Activated naive CD4-positive, alpha-beta T cell treated with anti-CD3 and anti-CD28 coated beads, Interleukin-2, amount 50 U/mL, for 16 hours (primary cell): ENCODE data around the gene WDR17.

Source experiments
- DNase-seq: peaks from one replicate; pipeline ENCODE4 v3.0.0-alpha.2; 2020

Gene WDR17

GRCh38 chr4:176099314-176099713 is 33.7 kb downstream of the WDR17 start:
- no peak for DNase-seq

GRCh38 chr4:176102414-176103063 is 36.9 kb downstream of the WDR17 start:
- DNase-seq = no peak

GRCh38 chr4:176107695-176108094 is 42.1 kb downstream of the WDR17 start:
- DNase-seq = no peak

- DNase-seq = no peak
These were observed 58.2 kb downstream of the WDR17 start for GRCh38 chr4:176123710-176124407.

GRCh38 chr4:176125063-176125462 is 59.4 kb downstream of the WDR17 start:
- no peak for DNase-seq

- DNase-seq = no peak
These were observed 69.0 kb downstream of the WDR17 start for GRCh38 chr4:176134670-176135069.

- DNase-seq = no peak
These were observed 72.0 kb downstream of the WDR17 start for GRCh38 chr4:176137631-176138030.

GRCh38 chr4:176139518-176139917 is 73.9 kb downstream of the WDR17 start:
- no peak for DNase-seq

GRCh38 chr4:176142253-176142652 is 76.6 kb downstream of the WDR17 start:
- no peak for DNase-seq

GRCh38 chr4:176149680-176150355 is 84.2 kb downstream of the WDR17 start:
- DNase-seq = no peak

- DNase-seq = no peak
These were observed 84.7 kb downstream of the WDR17 start for GRCh38 chr4:176150356-176150682.

GRCh38 chr4:176150704-176151103 is 85.1 kb downstream of the WDR17 start:
- no peak for DNase-seq

GRCh38 chr4:176153124-176153523 is 87.5 kb downstream of the WDR17 start:
- DNase-seq = no peak

- DNase-seq = no peak
These were observed 91.0 kb downstream of the WDR17 start for GRCh38 chr4:176156656-176157055.

- DNase-seq = no peak
These were observed 97.4 kb downstream of the WDR17 start for GRCh38 chr4:176163041-176163440.

- no peak for DNase-seq
These were observed 119.4 kb downstream of the WDR17 start for GRCh38 chr4:176185051-176185450.

GRCh38 chr4:176186067-176186466 is 120.4 kb downstream of the WDR17 start:
- no peak for DNase-seq

GRCh38 chr4:176186671-176187395 is 121.2 kb downstream of the WDR17 start:
- DNase-seq = no peak

- DNase-seq = no peak
These were observed 122.0 kb downstream of the WDR17 start for GRCh38 chr4:176187624-176188023.

- DNase-seq = no peak
These were observed 123.0 kb downstream of the WDR17 start for GRCh38 chr4:176188654-176189053.

GRCh38 chr4:176189891-176190795 is 124.5 kb downstream of the WDR17 start:
- no peak for DNase-seq

GRCh38 chr4:176191974-176192373 is 126.3 kb downstream of the WDR17 start:
- no peak for DNase-seq

- DNase-seq = no peak
These were observed 127.5 kb downstream of the WDR17 start for GRCh38 chr4:176193126-176193525.
